ENCODE data around the gene TMF1. TPM values are rescaled to one million over a fixed set of nuclear protein-coding genes. Genes with fewer than 3 reads are reported as not detected.

Gene TMF1
- 12.5 TPM for total RNA-seq

GRCh38 chr3:69051756-69052471 is at the start of gene TMF1:
Gene TMF1 (minus strand): TSS chr3:69052333. CDS start chr3:69052086, 247 bp downstream.
- Histone ChIP-seq H3K27ac (ENCODE audit: low read depth, low read length) (peak within 1 kb of the TSS; percentile 96), H3K4me3 (ENCODE audit: low read length in 3 of 3) (peak within 1 kb of the TSS; percentile 92 to 97 (median 93)), H3K9me3 (ENCODE audit: control insufficient read depth in 3 of 3, low read length in 3 of 3) (no peaks in the 10 kb centered on the region), H3K9ac (ENCODE audit: low read depth in 1 of 3, low read length in 3 of 3) (peak within 1 kb of the TSS; percentile 96 to 99 (median 97)), H3K27me3 (ENCODE audit: control insufficient read depth in 3 of 3, insufficient read depth in 3 of 3, low read length in 3 of 3) (no peaks in the 10 kb centered on the region), H3K36me3 (ENCODE audit: control insufficient read depth in 3 of 3, insufficient read depth in 3 of 3, low read length in 3 of 3) (peaks cover 6 to 32% (median 28%) of the 10 kb centered on the region in 3 donors), H3K4me1 (ENCODE audit: control insufficient read depth in 3 of 3, insufficient read depth in 3 of 3, low read length in 3 of 3) (peaks cover 8 to 26% (median 22%) of the 10 kb centered on the region in 3 donors)

GRCh38 chr3:69099576-69099975 is 47.4 kb upstream of the TMF1 start:
- Histone ChIP-seq H3K27ac (ENCODE audit: low read depth, low read length) (peak overlapping the region; percentile 14), H3K27me3 (ENCODE audit: control insufficient read depth in 3 of 3, insufficient read depth in 3 of 3, low read length in 3 of 3) (no peaks in the 10 kb centered on the region), H3K4me3 (ENCODE audit: low read length in 3 of 3) (no peak overlapping the region), H3K36me3 (ENCODE audit: control insufficient read depth in 3 of 3, insufficient read depth in 3 of 3, low read length in 3 of 3) (peaks cover 15 to 30% (median 28%) of the 10 kb centered on the region in 3 donors), H3K4me1 (ENCODE audit: control insufficient read depth in 3 of 3, insufficient read depth in 3 of 3, low read length in 3 of 3) (peaks cover 32 to 40% (median 38%) of the 10 kb centered on the region in 3 donors), H3K9ac (ENCODE audit: low read depth in 1 of 3, low read length in 3 of 3) (no peak overlapping the region), H3K9me3 (ENCODE audit: control insufficient read depth in 3 of 3, low read length in 3 of 3) (no peaks in the 10 kb centered on the region)

- peaks cover 10 to 16% (median 12%) of the 10 kb centered on the region in 3 donors for H3K36me3 ChIP-seq (ENCODE audit: control insufficient read depth in 3 of 3, insufficient read depth in 3 of 3, low read length in 3 of 3)
Measured at GRCh38 chr3:69097407-69098086, 45.4 kb upstream of the TMF1 start.

GRCh38 chr3:69096299-69096698 is 44.2 kb upstream of the TMF1 start:
- H3K27ac ChIP-seq (ENCODE audit: low read depth, low read length): peak overlapping the region; percentile 82
- peaks cover under 1 to 6% (median 2%) of the 10 kb centered on the region in 3 donors for H3K36me3 ChIP-seq (ENCODE audit: control insufficient read depth in 3 of 3, insufficient read depth in 3 of 3, low read length in 3 of 3)
- H3K4me1 ChIP-seq (ENCODE audit: control insufficient read depth in 3 of 3, insufficient read depth in 3 of 3, low read length in 3 of 3): peaks cover 40 to 57% (median 54%) of the 10 kb centered on the region in 3 donors

More at GRCh38 chr3:69097407-69098086, 45.4 kb upstream of the TMF1 start:
- Histone ChIP-seq H3K4me1 (ENCODE audit: control insufficient read depth in 3 of 3, insufficient read depth in 3 of 3, low read length in 3 of 3) (peaks cover 34 to 47% (median 45%) of the 10 kb centered on the region in 3 donors), H3K9me3 (ENCODE audit: control insufficient read depth in 3 of 3, low read length in 3 of 3) (no peaks in the 10 kb centered on the region), H3K27ac (ENCODE audit: low read depth, low read length) (peak overlapping the region; percentile 82), H3K27me3 (ENCODE audit: control insufficient read depth in 3 of 3, insufficient read depth in 3 of 3, low read length in 3 of 3) (no peaks in the 10 kb centered on the region), H3K9ac (ENCODE audit: low read depth in 1 of 3, low read length in 3 of 3) (peak overlapping the region in 1 of 3 donors; percentile 47), H3K4me3 (ENCODE audit: low read length in 3 of 3) (no peak overlapping the region)

GRCh38 chr3:69095636-69096035 is 43.5 kb upstream of the TMF1 start:
- peaks cover 2 to 6% (median 3%) of the 10 kb centered on the region in 3 donors for H3K36me3 ChIP-seq (ENCODE audit: control insufficient read depth in 3 of 3, insufficient read depth in 3 of 3, low read length in 3 of 3)

More at GRCh38 chr3:69096299-69096698, 44.2 kb upstream of the TMF1 start:
- H3K4me3 ChIP-seq (ENCODE audit: low read length in 3 of 3): no peak overlapping the region
- no peaks in the 10 kb centered on the region for H3K27me3 ChIP-seq (ENCODE audit: control insufficient read depth in 3 of 3, insufficient read depth in 3 of 3, low read length in 3 of 3)
- peak overlapping the region in 2 of 3 donors; percentile 1 to 5 for H3K9ac ChIP-seq (ENCODE audit: low read depth in 1 of 3, low read length in 3 of 3)
- no peaks in the 10 kb centered on the region for H3K9me3 ChIP-seq (ENCODE audit: control insufficient read depth in 3 of 3, low read length in 3 of 3)

GRCh38 chr3:69094467-69095205 is 42.5 kb upstream of the TMF1 start:
- H3K27me3 ChIP-seq (ENCODE audit: control insufficient read depth in 3 of 3, insufficient read depth in 3 of 3, low read length in 3 of 3): no peaks in the 10 kb centered on the region
- peak overlapping the region; percentile 24 to 55 (median 43) for H3K9ac ChIP-seq (ENCODE audit: low read depth in 1 of 3, low read length in 3 of 3)
- H3K9me3 ChIP-seq (ENCODE audit: control insufficient read depth in 3 of 3, low read length in 3 of 3): no peaks in the 10 kb centered on the region
- H3K36me3 ChIP-seq (ENCODE audit: control insufficient read depth in 3 of 3, insufficient read depth in 3 of 3, low read length in 3 of 3): peaks cover 0 to 6% (median 6%) of the 10 kb centered on the region in 3 donors
- H3K27ac ChIP-seq (ENCODE audit: low read depth, low read length): peak overlapping the region; percentile 59
- no peak overlapping the region for H3K4me3 ChIP-seq (ENCODE audit: low read length in 3 of 3)
- H3K4me1 ChIP-seq (ENCODE audit: control insufficient read depth in 3 of 3, insufficient read depth in 3 of 3, low read length in 3 of 3): peaks cover 53 to 73% (median 68%) of the 10 kb centered on the region in 3 donors

More at GRCh38 chr3:69095636-69096035, 43.5 kb upstream of the TMF1 start:
- no peaks in the 10 kb centered on the region for H3K9me3 ChIP-seq (ENCODE audit: control insufficient read depth in 3 of 3, low read length in 3 of 3)
- peaks cover 43 to 63% (median 59%) of the 10 kb centered on the region in 3 donors for H3K4me1 ChIP-seq (ENCODE audit: control insufficient read depth in 3 of 3, insufficient read depth in 3 of 3, low read length in 3 of 3)
- peak overlapping the region in 1 of 3 donors; percentile 28 for H3K9ac ChIP-seq (ENCODE audit: low read depth in 1 of 3, low read length in 3 of 3)
- H3K27me3 ChIP-seq (ENCODE audit: control insufficient read depth in 3 of 3, insufficient read depth in 3 of 3, low read length in 3 of 3): no peaks in the 10 kb centered on the region
- H3K27ac ChIP-seq (ENCODE audit: low read depth, low read length): peak overlapping the region; percentile 82
- no peak overlapping the region for H3K4me3 ChIP-seq (ENCODE audit: low read length in 3 of 3)

- H3K27ac ChIP-seq (ENCODE audit: low read depth, low read length): peak overlapping the region; percentile 95
- H3K9me3 ChIP-seq (ENCODE audit: control insufficient read depth in 3 of 3, low read length in 3 of 3): no peaks in the 10 kb centered on the region
- H3K9ac ChIP-seq (ENCODE audit: low read depth in 1 of 3, low read length in 3 of 3): peak overlapping the region in 2 of 3 donors; percentile 1 to 40
- H3K4me3 ChIP-seq (ENCODE audit: low read length in 3 of 3): peak overlapping the region in 2 of 3 donors; percentile 25 to 34
- peaks cover 0 to 11% (median 6%) of the 10 kb centered on the region in 3 donors for H3K36me3 ChIP-seq (ENCODE audit: control insufficient read depth in 3 of 3, insufficient read depth in 3 of 3, low read length in 3 of 3)
- H3K4me1 ChIP-seq (ENCODE audit: control insufficient read depth in 3 of 3, insufficient read depth in 3 of 3, low read length in 3 of 3): peaks cover 48 to 89% (median 86%) of the 10 kb centered on the region in 3 donors
- H3K27me3 ChIP-seq (ENCODE audit: control insufficient read depth in 3 of 3, insufficient read depth in 3 of 3, low read length in 3 of 3): no peaks in the 10 kb centered on the region
Measured at GRCh38 chr3:69092030-69092516, 39.9 kb upstream of the TMF1 start.

- peaks cover 0 to 11% (median 6%) of the 10 kb centered on the region in 3 donors for H3K36me3 ChIP-seq (ENCODE audit: control insufficient read depth in 3 of 3, insufficient read depth in 3 of 3, low read length in 3 of 3)
- peaks cover 49 to 89% (median 87%) of the 10 kb centered on the region in 3 donors for H3K4me1 ChIP-seq (ENCODE audit: control insufficient read depth in 3 of 3, insufficient read depth in 3 of 3, low read length in 3 of 3)
- peak overlapping the region in 2 of 3 donors; percentile 1 to 40 for H3K9ac ChIP-seq (ENCODE audit: low read depth in 1 of 3, low read length in 3 of 3)
- H3K4me3 ChIP-seq (ENCODE audit: low read length in 3 of 3): peak overlapping the region in 1 of 3 donors; percentile 38
- no peaks in the 10 kb centered on the region for H3K9me3 ChIP-seq (ENCODE audit: control insufficient read depth in 3 of 3, low read length in 3 of 3)
- no peaks in the 10 kb centered on the region for H3K27me3 ChIP-seq (ENCODE audit: control insufficient read depth in 3 of 3, insufficient read depth in 3 of 3, low read length in 3 of 3)
- peak overlapping the region; percentile 95 for H3K27ac ChIP-seq (ENCODE audit: low read depth, low read length)
Measured at GRCh38 chr3:69091389-69092029, 39.4 kb upstream of the TMF1 start.

GRCh38 chr3:69090021-69090420 is 37.9 kb upstream of the TMF1 start:
- H3K9me3 ChIP-seq (ENCODE audit: control insufficient read depth in 3 of 3, low read length in 3 of 3): no peaks in the 10 kb centered on the region
- peak overlapping the region in 1 of 3 donors; percentile 19 for H3K4me3 ChIP-seq (ENCODE audit: low read length in 3 of 3)
- peaks cover 49 to 87% (median 84%) of the 10 kb centered on the region in 3 donors for H3K4me1 ChIP-seq (ENCODE audit: control insufficient read depth in 3 of 3, insufficient read depth in 3 of 3, low read length in 3 of 3)
- no peak overlapping the region for H3K9ac ChIP-seq (ENCODE audit: low read depth in 1 of 3, low read length in 3 of 3)
- H3K27me3 ChIP-seq (ENCODE audit: control insufficient read depth in 3 of 3, insufficient read depth in 3 of 3, low read length in 3 of 3): no peaks in the 10 kb centered on the region
- H3K27ac ChIP-seq (ENCODE audit: low read depth, low read length): peak overlapping the region; percentile 95
- peaks cover 0 to 11% (median 6%) of the 10 kb centered on the region in 3 donors for H3K36me3 ChIP-seq (ENCODE audit: control insufficient read depth in 3 of 3, insufficient read depth in 3 of 3, low read length in 3 of 3)

Data from skeletal muscle tissue (tissue), 4 donors.